ENCODE results near the gene MYO1F.
A peak's percentile ranks its signal among the peaks of the same experiment; 100 is the strongest.

Gene MYO1F

DNA sequence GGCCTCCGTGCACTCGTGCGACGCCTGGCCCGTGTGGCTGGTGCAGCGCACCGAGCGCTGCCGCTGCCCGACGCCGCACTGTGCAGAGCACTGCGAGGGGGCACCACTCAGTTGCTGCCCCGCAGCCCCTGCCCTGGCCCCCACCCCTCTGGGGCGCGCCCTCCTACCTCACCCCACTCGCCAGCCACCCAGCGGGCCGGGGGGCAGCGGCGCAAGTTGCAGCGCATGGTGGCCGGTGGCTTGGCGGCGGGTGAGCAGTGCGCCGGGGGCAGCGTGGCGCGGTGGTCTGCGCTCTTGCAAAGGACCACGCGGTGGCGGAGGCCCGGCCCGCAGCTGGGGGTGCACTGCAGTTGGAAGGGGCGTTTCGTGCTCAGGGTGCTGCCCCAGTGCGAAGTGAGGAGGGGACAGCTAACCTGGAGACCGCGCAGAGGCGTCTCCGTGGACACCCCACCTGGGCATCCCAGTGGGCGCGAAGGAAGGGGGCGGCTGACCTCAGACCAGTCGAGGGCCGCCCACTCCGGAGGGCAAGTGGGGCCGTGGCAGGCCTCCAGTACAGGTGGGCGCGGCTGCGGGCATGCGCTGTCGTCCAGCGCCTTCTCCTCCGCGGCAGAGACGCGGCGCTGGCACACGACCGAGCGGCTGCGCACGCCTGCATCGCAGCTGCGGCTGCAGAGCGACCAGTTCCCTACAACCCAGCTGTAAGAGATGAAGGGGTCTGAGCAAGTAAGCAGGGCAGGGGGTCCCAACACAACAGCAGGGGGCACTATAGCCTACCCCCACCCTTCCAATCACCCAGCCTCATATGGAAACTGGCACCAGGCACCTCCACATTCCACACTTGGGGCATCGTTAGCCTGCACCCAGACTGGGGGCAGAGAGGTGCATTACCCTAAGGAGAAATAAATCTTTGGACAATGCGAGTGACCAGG lies 8.0 kb upstream of the MYO1F start:
- Histone ChIP-seq H3F3A (ENCODE audit: insufficient read depth, low read length) (no peaks in the 10 kb centered on the region), H3K9me2 (ENCODE audit: low read depth, low read length) (no peaks in the 10 kb centered on the region), H3K4me1 (ENCODE audit: insufficient read depth, low read length, severe bottlenecking) (no peaks in the 10 kb centered on the region), H3K4me2 (ENCODE audit: low read length) (no peak overlapping the region), H3K4me3 (ENCODE audit: low read depth, low read length, poor library complexity, severe bottlenecking) (no peak overlapping the region), H3K27ac (ENCODE audit: low read depth, low read length, poor library complexity, severe bottlenecking) (no peak overlapping the region), H3K27me3 (ENCODE audit: insufficient read depth, low read length) (no peaks in the 10 kb centered on the region), H3K79me2 (ENCODE audit: insufficient read depth, low read length) (no peaks in the 10 kb centered on the region), H3K9me3 (ENCODE audit: low read length) (no peaks in the 10 kb centered on the region), H2AFZ (ENCODE audit: low read length) (no peak overlapping the region), H4K20me1 (ENCODE audit: insufficient read depth, low read length) (no peaks in the 10 kb centered on the region), H3K9ac (ENCODE audit: low read length) (no peak overlapping the region), H3K36me3 (ENCODE audit: insufficient read depth, low read length) (no peaks in the 10 kb centered on the region)
- no peak for TF ChIP-seq EZH2 (IDR thresholded peaks at IDR 0.05; ENCODE audit: borderline replicate concordance, low read length)
- TF ChIP-seq, protein P1, sequence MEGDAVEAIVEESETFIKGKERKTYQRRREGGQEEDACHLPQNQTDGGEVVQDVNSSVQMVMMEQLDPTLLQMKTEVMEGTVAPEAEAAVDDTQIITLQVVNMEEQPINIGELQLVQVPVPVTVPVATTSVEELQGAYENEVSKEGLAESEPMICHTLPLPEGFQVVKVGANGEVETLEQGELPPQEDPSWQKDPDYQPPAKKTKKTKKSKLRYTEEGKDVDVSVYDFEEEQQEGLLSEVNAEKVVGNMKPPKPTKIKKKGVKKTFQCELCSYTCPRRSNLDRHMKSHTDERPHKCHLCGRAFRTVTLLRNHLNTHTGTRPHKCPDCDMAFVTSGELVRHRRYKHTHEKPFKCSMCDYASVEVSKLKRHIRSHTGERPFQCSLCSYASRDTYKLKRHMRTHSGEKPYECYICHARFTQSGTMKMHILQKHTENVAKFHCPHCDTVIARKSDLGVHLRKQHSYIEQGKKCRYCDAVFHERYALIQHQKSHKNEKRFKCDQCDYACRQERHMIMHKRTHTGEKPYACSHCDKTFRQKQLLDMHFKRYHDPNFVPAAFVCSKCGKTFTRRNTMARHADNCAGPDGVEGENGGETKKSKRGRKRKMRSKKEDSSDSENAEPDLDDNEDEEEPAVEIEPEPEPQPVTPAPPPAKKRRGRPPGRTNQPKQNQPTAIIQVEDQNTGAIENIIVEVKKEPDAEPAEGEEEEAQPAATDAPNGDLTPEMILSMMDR (IDR thresholded peaks at IDR 0.05; ENCODE audit: low read length): no peak

DNA sequence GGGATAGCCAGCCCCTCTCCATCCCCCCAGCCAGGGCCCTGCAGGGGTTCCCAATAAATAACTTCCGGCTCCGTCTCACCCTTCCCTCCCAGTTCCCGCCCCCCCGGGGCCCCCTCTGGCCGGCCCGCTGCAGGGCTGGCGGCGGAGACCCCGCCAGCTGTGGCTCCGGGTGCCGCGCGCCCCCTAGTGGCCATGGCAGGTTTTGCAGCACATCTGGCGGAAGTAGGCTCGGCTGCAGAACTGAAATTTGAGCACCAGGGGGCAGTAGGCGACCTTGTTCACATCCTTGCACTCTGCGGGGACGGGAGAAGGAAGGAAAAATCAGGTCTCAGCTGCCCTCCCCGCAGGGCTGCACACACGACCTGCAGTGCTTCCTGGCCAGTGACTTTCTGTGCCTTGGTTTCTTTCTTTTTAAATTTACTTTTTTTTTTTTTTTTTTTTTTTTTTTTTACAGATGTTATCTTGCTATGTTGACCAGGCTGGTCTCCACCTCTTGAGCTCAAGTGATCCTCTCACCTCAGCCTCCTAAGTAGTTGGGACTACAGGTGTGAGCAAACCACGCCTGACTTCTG lies 3.6 kb upstream of the MYO1F start:
- H3K4me2 ChIP-seq (ENCODE audit: low read length): no peak overlapping the region
- no peak overlapping the region for H3K4me3 ChIP-seq (ENCODE audit: low read depth, low read length, poor library complexity, severe bottlenecking)
- no peak overlapping the region for H2AFZ ChIP-seq (ENCODE audit: low read length)
- H3K9ac ChIP-seq (ENCODE audit: low read length): no peak overlapping the region
- no peaks in the 10 kb centered on the region for H3K36me3 ChIP-seq (ENCODE audit: insufficient read depth, low read length)
- no peaks in the 10 kb centered on the region for H3K79me2 ChIP-seq (ENCODE audit: insufficient read depth, low read length)
- H3K9me2 ChIP-seq (ENCODE audit: low read depth, low read length): no peaks in the 10 kb centered on the region
- no peak overlapping the region for H3K27ac ChIP-seq (ENCODE audit: low read depth, low read length, poor library complexity, severe bottlenecking)
- no peaks in the 10 kb centered on the region for H3K9me3 ChIP-seq (ENCODE audit: low read length)
- H3F3A ChIP-seq (ENCODE audit: insufficient read depth, low read length): no peaks in the 10 kb centered on the region
- TF ChIP-seq, protein P1 (IDR thresholded peaks at IDR 0.05; ENCODE audit: low read length): peak; percentile 99
- no peak for TF ChIP-seq EZH2 (IDR thresholded peaks at IDR 0.05; ENCODE audit: borderline replicate concordance, low read length)
- H3K4me1 ChIP-seq (ENCODE audit: insufficient read depth, low read length, severe bottlenecking): no peaks in the 10 kb centered on the region
- no peaks in the 10 kb centered on the region for H3K27me3 ChIP-seq (ENCODE audit: insufficient read depth, low read length)
- H4K20me1 ChIP-seq (ENCODE audit: insufficient read depth, low read length): no peaks in the 10 kb centered on the region

DNA sequence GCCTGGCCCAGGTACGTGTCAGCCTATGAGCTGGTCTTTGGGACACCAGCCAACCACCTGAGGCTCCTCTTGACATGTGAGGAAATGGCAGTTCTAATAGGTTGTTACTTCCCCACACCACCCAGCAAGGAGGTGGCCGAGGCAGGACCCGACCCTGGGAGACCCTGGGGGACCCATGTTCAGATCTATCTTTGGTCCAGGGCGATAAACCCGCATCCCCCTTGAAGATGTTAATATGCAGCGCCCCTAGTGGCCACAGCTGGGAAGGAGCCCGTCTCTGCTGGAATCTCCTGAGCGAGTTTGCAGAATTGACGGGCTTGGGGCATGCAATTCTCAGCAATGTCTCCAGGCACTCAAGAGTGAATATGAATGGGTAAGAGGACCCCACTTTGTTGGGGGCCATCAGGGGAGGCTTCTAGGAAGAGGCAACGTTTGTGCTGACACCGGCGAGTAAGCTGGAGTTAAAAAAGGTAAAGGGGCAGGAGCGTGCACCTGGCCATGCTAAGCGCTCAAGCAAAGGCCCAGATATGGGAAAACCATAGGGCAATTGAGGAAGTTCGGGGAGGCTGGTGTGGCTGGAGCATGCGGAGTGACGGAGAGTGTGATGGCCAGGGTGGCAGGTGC lies 1.5 kb upstream of the MYO1F start:
- H3K79me2 ChIP-seq (ENCODE audit: insufficient read depth, low read length): no peaks in the 10 kb centered on the region
- no peak for TF ChIP-seq EZH2 (IDR thresholded peaks at IDR 0.05; ENCODE audit: borderline replicate concordance, low read length)
- TF ChIP-seq, protein P1 (IDR thresholded peaks at IDR 0.05; ENCODE audit: low read length): peak; percentile 93
- no peak overlapping the region for H3K9ac ChIP-seq (ENCODE audit: low read length)
- no peak overlapping the region for H3K4me3 ChIP-seq (ENCODE audit: low read depth, low read length, poor library complexity, severe bottlenecking)
- H4K20me1 ChIP-seq (ENCODE audit: insufficient read depth, low read length): no peaks in the 10 kb centered on the region
- peaks cover 4% of the 10 kb centered on the region; the same call in 1 of the 2 replicates for H3K27me3 ChIP-seq (ENCODE audit: insufficient read depth, low read length)
- H3K36me3 ChIP-seq (ENCODE audit: insufficient read depth, low read length): no peaks in the 10 kb centered on the region
- H3K4me2 ChIP-seq (ENCODE audit: low read length): no peak overlapping the region
- H3K9me3 ChIP-seq (ENCODE audit: low read length): no peaks in the 10 kb centered on the region
- no peaks in the 10 kb centered on the region for H3K4me1 ChIP-seq (ENCODE audit: insufficient read depth, low read length, severe bottlenecking)
- H2AFZ ChIP-seq (ENCODE audit: low read length): no peak overlapping the region
- no peaks in the 10 kb centered on the region for H3K9me2 ChIP-seq (ENCODE audit: low read depth, low read length)
- H3K27ac ChIP-seq (ENCODE audit: low read depth, low read length, poor library complexity, severe bottlenecking): no peak overlapping the region
- no peaks in the 10 kb centered on the region for H3F3A ChIP-seq (ENCODE audit: insufficient read depth, low read length)

Measured in OCI-LY1 (cell line).